Activated T-helper 1 cell treated with Interleukin-2 at 50 U/mL for 16 hours (primary cell): ENCODE measurements around the gene ZNF273.
"Not testable (repeated sequence)": the region's sequence is repeated elsewhere in the genome, so short reads cannot be mapped to it uniquely, and the experiment has no call there.

Experiments used
- DNase-seq: peaks from one replicate; pipeline ENCODE4 v3.0.0-alpha.2; 2020; ENCODE audit warnings: low read depth

ZNF273 gene

DNA sequence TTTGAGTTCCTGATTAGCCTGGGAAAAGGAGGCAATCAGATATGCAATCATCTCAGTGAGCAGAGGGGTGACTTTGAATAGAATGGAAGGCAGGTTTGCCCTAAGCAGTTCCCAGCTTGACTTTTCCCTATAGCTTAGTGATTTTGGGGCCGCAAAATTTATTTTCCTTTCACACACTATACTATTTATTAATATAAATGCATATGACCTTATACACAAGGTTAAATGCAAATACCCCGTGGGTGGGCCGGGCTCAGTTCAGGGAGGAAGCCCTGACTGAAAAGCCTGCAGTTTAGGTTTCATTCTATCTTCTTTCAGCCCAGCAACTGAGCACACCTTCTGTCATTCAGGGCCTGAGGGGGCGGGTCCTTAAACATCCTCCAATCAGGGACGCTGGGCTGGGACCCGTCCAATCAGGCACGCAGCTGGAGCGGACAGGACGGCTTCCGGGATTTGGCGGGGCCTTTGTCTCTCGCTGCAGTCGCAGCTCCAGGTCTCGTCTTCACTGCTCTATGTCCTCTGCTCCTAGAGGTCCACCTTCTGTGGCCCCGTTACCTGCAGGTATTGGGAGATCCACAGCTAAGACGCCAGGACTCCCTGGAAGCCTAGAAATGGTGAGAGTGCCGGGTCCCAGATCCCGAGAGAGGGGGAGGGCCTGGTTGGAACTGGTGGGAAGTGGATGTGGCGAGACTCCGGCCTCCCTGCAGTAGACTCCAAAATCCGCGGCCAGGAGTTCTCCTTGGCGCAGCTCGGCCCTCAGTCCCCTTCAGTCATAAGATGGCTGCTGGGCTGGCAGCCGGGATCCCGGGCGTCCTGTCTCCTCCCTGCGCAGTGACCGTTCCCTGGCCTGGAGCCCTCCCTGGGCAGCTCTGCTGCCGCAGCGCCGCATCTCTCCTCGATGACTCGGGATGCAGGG is at the start of gene ZNF273:
Gene ZNF273, plus strand, starts transcription at position 468 of the 916 bp plus-strand sequence. Its CDS starts 45 bp downstream, at position 513.
- peak; percentile 78 for DNase-seq

DNA sequence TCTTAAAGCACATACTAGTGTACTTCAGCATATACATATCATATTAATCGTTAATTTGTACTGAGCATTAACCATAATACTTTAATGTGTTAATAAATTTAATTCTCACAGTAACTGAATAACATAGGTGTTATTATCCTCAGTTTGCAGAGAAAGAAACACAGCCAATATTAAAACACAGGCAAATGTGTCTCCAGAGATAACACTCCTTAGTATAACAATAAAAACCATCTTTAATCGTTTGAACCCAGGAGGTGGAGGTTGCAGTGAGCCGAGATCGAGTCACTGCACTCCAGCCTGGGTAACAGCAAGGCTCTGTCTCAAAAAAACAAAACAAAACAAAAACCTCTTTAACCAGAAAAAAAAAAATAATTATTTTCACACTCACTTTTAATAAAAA is 49.4 kb upstream of the ZNF273 start:
- DNase-seq: no peak

DNA sequence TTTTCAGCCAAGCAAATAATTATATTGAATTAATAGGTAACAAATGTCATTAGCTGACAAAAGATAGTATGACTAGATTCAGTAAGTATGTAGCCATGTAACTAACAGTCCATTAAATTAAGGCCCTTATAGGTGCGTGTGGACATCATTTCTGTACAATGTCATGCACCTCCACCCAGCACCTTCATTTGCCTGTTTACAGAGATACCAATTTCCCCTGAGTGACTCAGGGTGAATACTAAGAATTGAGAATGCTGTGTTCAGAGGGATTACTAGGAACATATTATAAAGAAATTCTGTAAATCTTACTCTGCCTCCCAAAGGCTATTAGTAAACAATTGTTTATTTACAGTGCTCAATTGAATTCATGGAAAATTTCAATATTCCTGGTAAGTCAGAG is 48.1 kb upstream of the ZNF273 start:
- DNase-seq: no peak

DNA sequence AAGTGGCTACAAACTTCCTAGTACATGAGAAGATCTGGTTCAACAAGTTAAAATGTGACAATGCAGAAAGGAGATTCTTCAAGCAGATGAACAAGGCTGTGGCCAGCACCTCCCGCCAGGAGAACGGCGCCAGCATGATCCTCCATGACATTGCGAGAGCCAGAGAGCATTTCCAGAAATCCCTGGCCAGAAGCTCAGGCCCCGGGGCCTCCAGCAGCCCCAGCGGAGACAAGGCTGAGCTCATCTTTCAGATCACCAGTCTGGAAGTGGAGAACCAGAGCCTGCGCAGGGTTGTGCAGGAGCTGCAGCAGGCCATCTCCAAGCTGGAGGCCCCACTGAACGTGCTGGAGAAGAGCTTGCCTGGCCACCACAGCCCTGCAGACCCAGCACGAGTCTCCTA is 40.1 kb upstream of the ZNF273 start:
- no peak for DNase-seq

DNA sequence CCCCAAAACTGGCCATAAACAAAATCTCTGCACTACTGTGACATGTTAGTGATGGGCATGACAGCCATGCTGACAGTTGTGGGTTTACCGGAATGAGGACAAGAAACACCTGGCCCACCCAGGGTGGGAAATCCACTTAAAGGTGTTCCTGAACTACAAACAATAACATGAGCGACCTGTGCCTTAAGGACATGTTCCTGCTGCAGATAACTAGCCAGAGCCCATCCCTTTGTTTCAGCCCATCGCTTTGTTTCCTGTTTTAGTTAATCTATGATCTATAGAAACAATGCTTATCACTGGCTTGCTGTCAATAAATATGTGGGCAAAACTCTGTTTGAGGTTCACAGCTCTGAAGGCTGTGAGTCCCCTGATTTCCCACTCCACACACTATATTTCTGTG is 39.5 kb upstream of the ZNF273 start:
- DNase-seq: not testable (repeated sequence)

DNA sequence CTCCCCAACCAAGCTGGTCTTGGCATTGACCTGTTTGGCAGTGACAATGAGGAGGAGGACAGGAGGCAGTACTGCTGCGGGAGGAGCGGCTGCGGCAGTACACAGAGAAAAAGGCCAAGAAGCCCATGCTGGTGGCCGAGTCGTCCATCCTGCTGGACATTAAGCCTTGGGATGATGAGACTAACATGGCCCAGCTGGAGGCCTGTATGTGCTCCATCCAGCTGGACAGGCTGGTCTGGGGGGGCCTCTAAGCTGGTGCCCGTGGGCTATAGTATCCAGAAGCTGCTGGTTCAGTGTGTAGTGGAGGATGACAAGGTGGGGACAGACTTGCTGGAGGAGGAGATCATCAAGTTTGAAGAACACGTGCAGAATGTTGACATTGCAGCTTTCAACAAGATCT is 39.1 kb upstream of the ZNF273 start:
- no peak for DNase-seq

DNA sequence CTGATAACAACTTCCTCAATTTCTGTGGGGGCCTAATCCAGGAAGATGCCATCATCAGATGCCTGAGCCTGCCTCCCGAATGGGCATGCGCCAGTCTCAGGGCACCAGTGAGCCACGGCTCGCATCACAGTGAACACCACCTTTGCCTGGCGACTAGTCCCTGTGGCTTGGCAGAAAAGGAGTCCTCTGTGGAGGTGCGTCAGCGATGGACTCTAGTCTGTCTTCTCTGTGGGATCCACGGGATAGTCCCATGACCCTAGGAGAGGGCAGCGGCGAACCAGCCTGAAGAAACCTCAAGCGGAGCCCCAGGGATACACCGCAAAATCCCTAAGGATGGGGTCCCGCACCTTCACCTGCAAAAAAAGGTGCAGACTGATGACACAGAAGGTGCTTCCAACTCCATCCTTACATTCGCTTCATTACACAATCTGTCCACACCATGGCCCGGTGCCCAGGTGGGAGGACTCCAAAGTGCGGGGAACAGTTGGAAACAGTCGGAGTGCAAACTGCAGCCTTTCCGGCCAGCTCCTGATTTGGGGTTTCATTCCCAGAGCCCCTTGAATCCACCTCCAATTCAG is 35.1 kb upstream of the ZNF273 start:
- DNase-seq: no peak

DNA sequence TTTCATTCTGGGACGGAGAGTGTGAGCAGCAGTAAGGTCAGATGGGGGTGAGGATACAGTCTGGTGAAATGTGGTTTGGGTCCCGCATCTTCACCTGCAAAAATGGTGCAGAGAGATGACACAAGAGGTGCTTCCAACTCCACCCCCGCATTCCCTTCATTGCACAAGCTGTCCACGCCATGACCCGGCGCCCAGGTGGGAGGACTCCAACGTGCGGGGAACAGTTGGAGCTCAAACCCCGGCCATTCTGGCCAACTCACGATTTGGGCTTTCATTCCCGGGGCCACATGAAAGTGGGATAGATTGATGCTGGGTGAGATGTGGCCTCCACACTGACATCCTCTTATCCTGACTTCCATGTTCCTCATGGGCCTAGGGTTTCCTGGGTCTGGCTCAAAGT is 34.6 kb upstream of the ZNF273 start:
- no peak for DNase-seq

DNA sequence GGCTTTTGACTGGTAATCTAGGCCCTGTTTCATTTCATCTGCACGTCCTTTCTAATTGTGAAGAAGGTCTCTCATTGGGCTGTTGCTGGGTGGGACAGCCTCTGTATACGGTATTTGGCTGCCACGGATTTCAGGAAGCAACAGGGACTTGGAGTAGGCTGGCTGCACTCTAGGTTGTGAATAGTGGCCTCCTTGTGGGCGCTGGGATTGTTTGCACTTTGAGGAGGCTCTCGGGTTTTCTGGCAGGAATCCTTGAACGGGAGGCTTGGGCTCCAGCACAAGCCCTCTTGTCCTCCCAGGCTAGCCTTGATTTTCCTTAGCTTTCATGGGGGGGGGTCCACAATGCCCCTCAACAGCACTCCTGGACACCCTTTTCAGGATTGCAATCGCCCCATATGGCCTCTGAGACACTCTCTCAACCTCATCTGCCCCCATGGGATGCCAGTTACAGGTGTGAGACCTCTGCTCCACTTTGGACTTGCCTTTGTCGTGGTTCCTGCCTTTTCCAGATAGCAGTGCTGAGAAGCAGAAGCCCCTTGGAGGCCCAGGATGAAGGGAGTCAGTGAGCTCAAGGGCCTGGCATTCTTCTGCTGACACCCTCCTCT is 33.9 kb upstream of the ZNF273 start:
- DNase-seq: no peak

DNA sequence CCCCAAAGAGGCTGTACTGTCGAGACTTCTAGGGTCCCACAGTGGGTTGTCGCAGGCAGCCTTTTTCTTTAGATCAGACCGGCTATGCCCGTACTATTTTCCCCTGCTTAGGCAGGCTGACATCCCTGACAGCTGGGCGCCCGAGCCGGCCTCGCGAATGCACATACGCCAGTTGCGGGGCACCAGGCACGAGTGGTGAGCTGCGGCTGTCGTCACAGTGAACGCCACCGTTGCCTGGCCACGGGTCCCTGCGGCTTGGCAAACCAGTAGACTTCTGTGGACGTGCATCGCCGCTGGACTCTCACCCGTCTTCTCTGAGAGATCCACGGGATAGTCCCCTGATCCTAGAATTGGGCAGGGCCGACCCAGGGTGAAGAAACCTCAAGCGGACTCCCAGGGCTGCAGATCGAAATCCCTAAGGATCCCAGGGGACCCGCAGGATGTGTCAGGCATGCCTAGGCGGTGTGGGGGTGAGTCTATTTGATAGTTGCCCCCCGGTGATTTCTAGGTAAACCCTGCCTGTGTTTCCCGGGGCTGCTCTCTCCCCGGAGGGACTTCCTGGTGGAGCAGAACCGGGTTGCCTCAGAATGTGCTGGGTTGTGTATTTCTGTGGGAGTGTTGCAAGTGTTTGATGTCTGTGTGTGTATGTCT is 33.0 kb upstream of the ZNF273 start:
- DNase-seq: no peak

DNA sequence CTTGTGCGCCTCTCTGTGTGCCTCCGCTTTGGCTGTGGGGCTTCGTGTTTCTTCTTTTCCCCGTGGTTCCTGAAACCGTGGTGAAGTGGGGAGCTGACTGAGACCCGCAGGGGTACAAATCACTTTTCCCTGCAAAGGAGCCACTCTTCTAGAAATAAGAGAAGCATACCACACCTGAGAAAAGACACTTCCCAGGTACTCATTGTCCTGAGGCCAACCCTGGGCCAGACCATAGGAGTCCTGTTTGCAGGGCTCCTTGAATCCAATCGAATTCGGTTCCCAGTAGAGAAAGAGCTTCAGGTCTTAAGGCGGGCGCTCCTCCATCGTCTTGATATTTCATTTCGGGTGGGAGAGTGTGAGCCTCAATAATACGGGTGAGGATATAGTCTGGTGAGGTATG is 32.4 kb upstream of the ZNF273 start:
- DNase-seq: no peak

DNA sequence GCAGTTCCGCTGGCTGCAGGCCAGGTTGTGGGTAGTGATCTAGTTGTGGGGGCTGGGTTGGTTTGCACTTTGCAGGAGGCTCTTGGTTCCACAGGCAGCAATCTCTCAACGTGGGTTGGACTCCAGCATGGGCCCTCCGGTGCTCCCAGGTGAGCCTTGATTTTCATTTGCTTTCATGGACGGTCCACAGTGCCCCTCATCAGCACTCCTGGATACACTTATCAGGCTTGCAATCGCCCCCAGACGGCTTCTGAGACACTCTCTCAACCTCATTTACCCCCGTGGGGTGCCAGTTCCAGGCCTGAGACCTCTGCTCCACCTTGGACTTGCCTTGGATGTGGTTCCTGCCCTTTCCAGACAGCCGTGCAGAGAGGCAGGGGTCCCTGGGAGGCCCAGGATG is 31.3 kb upstream of the ZNF273 start:
- DNase-seq: no peak

DNA sequence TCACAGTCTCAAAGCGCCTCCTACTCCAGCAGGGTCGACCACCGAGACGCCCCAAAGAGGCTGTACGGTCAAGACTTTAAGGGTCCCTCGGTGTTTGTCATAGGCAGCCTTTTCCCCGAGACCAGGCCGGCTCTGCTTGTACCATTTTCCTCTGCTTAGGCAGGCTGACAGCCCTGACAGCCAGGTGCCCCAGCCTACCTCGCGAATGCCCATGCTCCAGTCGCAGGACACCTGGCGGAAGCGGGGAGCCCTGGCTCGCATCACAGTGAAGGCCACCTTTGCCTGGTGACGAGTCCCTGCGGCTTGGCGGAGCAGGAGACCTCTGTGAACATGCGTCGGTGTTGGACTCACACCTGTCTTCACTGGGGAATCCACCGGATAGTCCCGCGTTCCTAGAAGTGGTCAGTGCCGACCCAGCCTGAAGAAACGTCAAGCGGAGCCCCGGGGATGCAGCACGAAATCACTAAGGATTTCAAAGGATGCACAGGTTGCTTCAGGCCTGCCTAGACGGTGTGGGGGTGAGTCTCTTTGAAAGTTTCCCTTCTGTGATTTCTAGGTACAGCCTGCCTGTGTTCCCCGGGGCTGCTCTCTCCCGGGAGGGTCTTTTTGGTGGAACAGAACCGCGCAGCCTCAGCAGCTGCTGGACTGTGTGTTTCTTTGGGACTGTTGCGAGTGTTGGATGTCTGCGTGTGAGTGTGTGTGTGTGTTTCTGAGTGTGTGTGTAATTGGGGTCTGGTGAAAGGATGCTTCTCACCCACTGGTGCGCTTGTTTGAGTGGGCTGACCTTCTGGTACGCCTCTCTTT is 30.5 kb upstream of the ZNF273 start:
- no peak for DNase-seq

DNA sequence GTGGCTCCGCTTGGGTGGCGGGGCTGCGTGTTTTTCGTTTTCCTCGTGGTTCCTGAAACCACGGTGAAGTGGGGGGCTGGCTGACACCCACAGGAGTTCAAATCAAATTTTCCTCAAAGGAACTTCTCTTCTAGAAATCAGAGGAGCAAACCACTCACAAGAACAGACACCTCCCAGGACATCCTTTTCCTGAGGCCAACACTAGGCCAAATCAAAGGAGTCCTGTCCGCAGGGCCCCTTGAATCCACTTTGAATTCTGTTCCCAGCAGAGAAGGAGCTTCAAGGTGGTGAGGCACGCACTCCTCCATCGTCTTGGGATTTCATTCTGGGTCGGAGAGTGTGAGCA is 29.9 kb upstream of the ZNF273 start:
- DNase-seq: no peak

DNA sequence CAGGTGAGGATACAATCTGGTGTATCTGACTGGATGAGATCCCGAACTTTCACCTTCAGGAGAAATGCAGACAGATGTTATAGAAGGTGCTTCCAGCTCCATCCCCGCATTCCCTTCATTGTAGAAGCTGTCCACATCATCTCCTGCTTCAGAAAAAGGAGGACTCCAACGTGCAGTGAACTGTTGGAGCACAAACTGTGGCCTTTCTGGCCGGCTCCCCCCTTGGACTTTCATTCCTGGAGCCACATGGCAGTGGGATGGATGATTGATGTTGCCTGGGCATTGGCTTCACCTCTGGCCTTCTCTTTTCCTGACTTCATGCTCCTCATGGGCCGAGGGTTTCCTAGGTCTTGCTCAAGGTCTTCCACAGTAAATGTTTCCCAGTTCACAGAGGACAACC is 29.6 kb upstream of the ZNF273 start:
- DNase-seq: no peak

DNA sequence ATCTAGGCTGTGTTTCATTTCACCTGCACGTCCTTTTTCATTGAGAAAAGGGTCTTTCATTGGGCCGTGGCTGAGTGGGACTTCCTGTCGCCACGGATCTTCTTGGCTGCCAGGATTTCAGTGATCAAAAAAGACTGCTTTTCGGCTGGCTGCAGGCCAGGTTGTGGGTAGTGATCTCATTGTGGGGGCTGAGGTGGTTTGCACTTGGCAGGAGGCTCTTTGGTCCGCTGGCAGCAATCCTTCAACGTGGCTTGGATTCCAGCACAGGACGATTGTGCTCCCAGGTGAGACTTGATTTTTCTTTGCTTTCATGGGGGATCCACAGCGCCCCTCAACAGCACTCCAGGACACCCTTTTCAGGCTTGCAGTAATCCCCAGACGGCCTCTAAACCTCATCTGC is 29.0 kb upstream of the ZNF273 start:
- DNase-seq: no peak

DNA sequence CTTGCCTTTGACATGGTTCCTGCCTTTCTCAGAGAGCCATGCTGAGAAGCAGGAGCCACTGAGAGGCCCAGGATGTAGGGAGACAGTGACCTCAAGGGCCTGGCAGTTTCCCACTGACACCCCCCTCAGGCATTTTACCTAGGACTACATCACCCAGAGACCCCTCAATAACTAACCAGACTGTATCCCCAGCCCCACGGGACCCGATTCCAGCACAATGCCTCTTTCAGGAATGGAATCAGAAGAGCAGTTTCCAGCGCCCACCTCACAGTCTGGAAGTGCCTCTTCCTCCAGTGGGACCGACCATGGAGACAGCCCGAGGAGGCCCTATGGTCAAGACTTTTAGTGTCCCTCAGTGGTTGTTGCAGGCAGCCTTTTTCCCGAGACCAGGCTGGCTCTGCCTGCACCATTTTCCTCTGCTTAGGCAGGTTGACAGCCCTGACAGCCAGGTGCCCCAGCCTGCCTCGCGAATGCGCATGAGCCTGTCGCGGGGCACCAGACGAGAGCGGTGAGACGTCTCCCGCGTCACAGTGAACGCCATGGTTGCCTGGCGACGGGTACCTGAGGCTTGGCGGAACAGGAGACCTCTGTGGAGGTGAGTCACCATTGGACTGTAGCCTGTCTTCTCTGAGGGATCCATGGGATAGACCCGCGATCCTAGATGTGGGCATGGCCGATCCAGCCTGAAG is 28.4 kb upstream of the ZNF273 start:
- DNase-seq: no peak

DNA sequence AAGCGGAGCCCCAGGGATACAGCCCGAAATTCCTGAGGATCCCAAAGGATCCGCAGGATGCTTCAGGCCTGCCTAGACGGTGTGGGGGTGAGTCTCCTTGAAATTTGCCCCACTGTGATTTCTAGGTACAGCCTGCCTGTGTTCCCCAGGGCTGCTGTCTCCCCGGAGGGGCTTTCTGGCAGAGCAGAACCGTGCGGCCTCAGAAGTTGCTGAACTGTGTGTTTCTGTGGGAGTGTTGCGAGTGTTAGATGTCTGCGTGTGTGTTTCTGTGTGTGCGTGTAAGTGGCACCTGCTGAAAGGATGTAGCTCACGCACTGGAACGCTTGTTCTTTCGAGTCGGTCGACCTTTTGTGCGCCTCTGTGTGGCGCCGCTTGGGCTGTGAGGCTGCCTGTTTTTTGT is 27.8 kb upstream of the ZNF273 start:
- DNase-seq: no peak

DNA sequence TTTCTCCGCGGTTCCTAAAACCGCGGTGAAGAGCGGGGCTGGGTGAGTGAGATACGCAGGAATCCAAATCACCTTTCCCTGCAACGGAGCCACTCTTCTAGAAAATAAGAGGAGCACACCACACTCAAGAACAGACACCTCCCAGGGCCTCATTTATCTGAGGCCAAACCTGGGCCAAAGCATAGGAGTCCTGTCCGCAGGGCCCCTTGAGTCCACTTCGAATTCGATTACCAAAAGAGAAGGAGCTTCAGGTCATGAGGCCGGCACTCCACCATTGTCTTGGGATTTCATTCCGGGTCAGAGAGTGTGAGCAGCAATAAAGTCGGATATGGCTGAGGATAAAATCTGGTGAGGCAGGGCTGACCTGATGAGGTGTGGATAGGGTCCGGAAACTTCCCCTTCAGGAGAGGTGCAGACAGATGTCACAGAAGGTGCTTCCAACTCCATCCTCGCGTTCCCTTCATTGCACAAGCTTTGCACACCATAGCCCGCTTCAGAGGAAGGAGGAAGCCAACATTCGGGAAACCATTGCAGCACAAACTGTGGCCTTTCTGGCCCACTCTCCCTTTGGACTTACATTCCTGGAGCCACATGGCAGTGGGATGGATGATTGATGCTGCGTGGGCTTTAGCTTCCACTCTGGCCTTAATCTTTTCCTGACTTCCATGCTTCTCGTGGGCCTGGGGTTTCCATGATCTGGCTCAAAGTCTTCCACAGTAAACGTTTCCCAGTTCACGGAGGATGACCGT is 27.2 kb upstream of the ZNF273 start:
- DNase-seq: no peak

DNA sequence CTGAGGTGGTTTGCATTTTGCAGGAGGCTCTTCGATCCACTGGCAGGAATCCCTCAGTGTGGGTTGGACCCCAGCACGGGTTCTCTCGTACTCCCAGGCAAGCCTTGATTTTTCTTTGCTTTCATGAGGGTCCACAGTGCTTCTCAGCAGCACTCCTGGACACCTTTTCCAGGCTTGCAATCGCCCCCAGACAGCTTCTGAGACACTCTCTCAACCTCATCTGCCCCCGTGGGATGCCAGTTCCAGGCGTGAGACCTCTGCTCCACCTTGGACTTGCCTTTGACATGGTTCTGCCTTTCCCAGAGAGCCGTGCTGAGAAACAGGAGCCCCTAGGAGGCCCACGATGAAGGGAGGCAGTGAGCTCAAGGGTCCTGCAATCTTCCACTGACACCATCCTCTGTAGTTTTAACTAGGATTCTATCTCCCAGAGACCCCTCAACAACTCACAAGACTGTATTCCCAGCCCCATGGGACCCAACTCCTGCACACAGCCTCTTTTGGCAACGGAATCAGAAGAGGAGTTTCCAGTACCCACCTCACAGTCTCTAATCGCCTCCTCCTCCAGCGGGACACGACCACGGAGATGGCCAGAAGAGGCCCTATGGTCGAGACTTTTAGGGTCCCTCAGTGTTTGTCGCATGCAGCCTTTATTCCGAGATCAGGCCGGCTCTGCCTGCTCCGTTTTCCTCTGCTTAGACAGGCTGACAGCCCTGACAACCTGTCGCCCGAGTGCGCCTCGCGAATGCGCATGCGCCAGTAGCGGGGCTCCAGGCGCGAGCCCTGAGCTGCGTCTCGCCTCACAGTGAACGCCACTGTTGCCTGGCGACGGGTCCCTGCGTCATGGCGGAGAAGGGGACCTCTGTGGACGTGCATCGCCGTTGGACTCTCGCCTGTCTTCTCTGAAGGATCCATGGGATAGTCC is 26.0 kb upstream of the ZNF273 start:
- DNase-seq: peak; percentile 50
